GM21360 (cell line): ENCODE data around the gene MT1B.
"Not testable (repeated sequence)": the region's sequence is repeated elsewhere in the genome, so short reads cannot be mapped to it uniquely, and the experiment has no call there.

ENCODE experiments used
- ATAC-seq: cut with Tn5 transposase; IDR thresholded peaks from one replicate; pipeline ENCODE4 v1.9.1; 2021; ENCODE audit warnings: mild to moderate bottlenecking, moderate library complexity; ENCODE audit not compliant: unreplicated experiment

Gene MT1B

DNA sequence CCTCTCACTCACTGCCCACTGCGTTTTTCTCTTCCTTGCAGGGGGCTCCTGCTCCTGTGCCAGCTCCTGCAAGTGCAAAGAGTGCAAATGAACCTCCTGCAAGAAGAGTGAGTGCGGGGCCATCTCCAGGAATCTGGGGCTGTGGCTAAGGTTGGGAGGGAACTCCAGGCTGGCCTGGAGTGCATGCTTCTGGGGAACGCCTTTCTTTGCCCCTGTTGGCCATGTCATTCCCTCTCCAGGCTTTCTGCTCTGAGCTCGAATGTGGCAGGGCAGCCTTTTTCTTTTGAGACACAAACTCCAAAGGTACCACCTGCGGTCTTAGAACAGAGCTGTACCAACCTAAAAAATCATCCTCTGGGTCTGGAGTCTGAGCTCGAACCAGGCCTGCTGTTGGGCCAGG lies 33.5 kb upstream of the MT1B start:
- ATAC-seq: no peak

- ATAC-seq: no peak
Observed at GRCh38 chr16:56620339-56620897, 31.3 kb upstream of the MT1B start.

DNA sequence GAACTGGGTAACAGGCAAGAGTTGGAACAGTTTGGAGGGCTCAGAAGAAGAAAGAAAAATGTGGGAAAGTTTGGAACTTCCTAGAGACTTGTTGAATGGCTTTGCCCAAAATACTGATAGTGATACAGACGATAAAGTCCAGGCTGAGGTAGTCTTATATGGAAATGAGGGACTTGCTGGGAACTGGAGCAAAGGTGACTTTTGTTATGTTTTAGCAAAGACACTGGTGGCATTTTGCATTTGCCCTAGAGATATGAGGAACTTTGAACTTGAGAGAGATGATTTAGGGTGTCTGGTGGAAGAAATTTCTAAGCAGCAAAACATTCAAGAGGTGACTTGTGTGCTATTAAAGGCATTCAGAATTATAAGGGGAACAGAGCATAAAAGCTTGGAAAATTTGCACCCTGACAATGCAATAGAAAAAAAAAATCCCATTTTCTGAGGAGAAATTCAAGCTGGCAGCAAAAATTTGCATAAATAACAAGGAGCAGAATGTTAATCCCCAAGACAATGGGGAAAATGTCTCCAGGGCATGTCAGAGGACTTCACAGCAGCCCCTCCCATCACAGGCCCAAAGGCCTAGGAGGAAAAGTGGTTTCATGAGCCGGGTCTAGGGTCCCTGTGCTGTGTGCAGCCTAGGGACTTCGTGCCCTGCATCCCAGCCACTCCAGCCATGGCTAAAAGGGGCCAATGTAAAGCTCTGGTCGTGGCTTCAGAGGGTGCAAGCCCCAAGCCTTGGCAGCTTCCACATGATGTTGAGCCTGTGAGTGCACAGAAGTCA lies 29.8 kb upstream of the MT1B start:
- ATAC-seq: not testable (repeated sequence)

DNA sequence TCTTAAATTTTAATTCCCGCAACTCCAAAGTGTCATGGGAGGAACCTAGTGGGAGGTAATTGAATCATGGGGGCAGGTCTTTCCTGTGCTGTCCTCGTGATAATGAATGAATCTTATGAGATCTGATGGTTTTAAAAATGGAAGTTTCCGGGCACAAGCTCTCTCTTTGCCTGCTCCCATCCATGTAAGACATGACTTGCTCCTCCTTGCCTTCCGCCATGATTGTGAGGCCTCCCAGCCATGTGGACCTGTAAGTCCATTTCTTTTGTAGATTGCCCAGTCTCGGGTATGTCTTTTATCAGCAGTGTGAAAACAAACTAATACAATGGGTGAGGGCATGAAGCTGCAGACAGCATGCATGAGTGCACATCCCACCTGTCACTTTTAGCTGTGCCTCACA lies 28.5 kb upstream of the MT1B start:
- not testable (repeated sequence) for ATAC-seq

- no peak for ATAC-seq
Observed at GRCh38 chr16:56623637-56624036, 28.0 kb upstream of the MT1B start.

GRCh38 chr16:56625140-56625942 lies 26.3 kb upstream of the MT1B start, which contains the start of gene MT1E:
TSS of gene MT1E (plus strand) at chr16:56625781. CDS start at chr16:56625852, 71 bp downstream.
- ATAC-seq: no peak

DNA sequence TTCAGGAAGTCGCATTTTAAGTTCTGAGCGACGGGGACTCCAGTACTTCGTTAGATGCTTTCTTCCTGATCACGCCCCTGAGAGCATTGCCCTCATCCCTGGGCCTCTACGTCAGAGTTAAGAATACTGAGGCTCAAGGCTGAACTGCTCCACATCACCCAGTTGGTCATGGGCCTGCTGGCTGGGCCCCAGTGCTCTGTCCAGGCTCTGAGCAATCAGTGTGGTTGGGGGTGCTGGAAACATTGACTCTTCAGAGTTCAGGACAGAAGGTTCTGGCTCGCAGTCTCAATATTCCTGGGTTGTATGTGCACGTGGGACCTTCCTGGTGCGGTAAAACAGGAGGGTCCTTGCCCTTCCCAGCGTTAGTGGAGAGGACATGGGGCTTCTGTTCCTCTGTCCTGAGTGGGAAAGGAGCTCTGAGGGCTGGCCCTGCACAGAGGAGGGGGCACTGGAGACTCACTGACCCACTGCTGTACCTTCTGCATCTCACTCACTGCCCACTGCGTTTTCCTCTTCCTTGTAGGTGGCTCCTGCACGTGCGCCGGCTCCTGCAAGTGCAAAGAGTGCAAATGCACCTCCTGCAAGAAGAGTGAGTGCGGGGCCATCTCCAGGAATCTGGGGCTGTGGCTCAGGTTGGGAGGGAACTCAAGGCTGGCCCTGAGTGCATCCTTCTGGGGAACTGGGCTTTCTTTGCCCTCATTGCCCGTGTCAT lies 25.6 kb upstream of the MT1B start:
- no peak for ATAC-seq

GRCh38 chr16:56626685-56627084 lies 25.0 kb upstream of the MT1B start:
- no peak for ATAC-seq

- ATAC-seq: no peak
Observed at GRCh38 chr16:56628486-56629350, 23.0 kb upstream of the MT1B start.

GRCh38 chr16:56629531-56629930 lies 22.2 kb upstream of the MT1B start:
- ATAC-seq: no peak

GRCh38 chr16:56630134-56630533 lies 21.6 kb upstream of the MT1B start:
- ATAC-seq: peak; percentile 79

- no peak for ATAC-seq
Observed at GRCh38 chr16:56631197-56631596, 20.5 kb upstream of the MT1B start.

GRCh38 chr16:56631832-56632155 lies 19.9 kb upstream of the MT1B start:
- no peak for ATAC-seq

DNA sequence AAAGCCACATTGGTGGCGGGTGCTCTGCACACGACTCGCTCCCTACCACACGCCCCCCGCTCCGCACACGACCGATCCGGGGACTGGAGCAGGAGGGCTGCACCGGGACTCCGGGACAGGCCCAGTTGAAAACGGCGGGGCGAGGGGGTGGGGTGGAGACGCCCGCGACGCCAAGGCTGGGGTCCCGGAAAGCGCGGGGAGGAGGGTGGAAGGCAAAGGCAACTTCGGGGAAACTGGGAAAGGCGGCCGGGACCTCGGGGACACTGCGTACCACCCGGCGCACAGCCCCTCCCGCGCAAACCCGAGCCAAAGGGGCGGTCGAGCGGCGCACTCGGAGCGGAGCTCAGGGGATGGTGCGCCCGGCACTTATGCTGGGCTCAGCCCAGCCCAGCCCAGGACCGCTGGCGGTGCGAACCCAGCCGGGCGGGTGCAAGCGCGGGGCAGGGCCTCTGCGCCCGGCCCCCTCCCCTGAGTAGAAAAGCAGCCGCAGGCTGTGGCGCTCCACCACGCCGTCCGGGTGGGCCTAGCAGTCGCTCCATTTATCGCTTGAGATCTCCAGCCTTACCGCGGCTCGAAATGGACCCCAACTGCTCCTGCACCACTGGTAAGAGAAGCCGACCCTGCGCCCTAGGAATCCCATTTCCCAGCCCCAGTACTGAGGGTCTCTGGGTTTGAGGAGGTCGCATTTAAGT lies 19.4 kb upstream of the MT1B start, which contains the start of gene MT1M:
Gene MT1M (plus strand): TSS at position 504 of the 692 bp plus-strand sequence. CDS start 73 bp downstream, at position 577.
- no peak for ATAC-seq

DNA sequence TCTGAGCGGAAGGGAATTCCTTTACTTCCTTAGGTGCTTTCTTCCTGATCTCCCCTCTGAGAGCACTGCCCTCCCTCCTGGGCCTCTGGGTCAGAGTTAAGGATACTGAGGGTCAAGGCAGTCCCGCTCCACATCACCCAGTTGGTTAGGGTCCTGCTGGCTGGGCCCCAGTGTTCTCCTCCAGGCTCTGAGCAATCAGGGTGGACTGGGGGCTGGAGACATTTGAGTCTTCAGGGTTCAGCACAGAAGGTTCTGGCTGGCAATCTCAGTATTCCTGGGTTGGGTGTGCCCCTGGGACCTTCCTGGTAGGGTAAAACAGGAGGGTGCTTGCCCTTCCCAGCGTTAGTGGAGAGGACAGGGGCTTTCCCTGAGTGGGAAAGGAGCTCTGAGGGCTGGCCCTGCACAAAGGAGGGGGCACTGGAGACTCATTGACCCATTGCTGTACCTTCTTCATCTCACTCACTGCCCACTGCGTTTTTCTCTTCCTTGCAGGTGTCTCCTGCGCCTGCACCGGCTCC lies 18.8 kb upstream of the MT1B start:
- ATAC-seq: no peak

GRCh38 chr16:56633535-56633934 lies 18.2 kb upstream of the MT1B start:
- no peak for ATAC-seq

DNA sequence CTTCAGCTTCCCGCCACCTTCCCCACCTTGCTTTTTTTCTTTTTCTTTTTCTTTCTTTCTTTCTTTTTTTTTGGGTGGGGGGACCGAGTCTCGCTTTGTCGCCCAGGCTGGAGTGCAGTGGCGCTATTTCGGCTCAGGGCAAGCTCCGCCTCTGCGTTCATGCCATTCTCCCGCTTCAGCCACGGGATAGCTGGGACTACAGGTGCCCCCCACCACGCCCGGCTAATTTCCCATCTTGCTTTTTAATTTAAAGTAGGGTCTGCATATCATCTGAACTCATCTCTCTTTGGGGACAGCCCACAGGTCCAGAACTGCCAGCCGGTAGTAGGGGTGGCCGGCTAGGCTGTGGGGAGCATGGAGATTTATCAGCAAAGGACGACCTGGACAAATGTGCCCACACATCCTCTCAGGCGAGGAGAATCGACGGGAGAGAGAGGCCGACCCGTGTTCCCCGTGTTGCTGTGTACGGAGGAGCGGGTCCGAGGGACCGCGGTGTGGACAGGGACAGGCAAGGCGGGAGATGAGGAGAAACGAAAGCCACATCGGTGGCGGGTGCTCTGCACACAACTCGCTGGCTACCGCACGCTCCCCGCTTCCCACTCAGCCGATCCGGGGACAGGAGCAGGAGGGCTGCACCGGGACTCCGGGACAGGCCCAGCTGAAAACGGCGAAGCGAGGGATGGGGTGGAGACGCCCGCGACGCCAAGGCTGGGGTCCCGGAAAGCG lies 16.8 kb upstream of the MT1B start:
- ATAC-seq: no peak

GRCh38 chr16:56635441-56635967 lies 16.2 kb upstream of the MT1B start:
- no peak for ATAC-seq
